Measurements from ENCODE around the gene KLHL12. TPM values are rescaled to one million over a fixed set of nuclear protein-coding genes. Genes with fewer than 3 reads are reported as not detected.

The KLHL12 gene
- total RNA-seq, result 25.6 and 29.2 TPM in 2 replicates

DNA sequence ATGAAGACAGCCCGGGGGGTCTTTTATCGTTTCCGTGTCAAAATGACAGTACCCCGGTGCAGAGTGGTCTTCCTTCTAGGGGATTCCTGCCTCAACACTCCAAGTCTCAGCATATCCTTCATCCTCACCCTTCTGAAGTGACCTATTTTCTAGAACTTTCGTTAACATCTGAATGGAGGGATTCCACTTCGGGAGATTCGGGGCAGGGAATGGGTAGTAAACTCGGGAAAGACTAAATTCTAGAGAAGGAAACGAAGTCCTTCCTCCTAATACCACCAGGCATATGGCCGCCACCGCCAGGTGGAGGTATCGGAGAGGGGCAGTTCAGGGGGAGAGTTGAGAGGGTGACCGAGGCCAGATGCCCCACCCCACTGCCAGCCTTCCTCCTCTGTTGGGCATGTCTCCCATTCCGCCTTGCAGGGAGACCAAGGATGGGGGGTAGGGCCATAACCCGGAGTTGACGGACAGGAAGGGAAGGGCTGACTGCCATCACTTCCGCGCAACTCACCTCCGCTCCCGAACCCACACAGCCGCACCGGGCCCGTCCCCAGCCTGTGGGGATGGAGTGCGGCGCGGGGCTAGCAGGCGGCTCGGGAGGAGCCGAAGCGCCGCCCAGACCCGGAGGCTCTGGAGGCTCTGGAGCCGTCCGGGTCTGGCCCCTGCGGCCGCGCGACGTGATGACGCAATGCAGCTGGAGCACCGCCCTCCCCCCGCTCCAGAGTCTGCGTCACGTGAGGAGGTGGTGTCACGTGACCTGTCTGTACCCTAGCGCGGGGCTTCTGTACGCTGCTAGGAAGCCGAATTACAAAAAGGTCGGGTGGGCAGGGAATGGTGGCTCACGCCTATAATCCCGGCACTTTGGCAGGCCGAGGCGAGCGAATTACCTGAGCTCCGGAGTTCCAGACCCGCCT is at the start of gene KLHL12:
KLHL12 (minus strand) TSS at position 654 of the 911 bp plus-strand sequence. CDS start 2,072 bp downstream, outside the sequence.
- intact Hi-C loops (cut with micrococcal nuclease), result loop anchor here (1.0 kb wide), 11 partner anchors 31 to 1098 kb away; partner anchors contain the start of genes ADIPOR1, CYB5R1, IPO9 and PCAT6

DNA sequence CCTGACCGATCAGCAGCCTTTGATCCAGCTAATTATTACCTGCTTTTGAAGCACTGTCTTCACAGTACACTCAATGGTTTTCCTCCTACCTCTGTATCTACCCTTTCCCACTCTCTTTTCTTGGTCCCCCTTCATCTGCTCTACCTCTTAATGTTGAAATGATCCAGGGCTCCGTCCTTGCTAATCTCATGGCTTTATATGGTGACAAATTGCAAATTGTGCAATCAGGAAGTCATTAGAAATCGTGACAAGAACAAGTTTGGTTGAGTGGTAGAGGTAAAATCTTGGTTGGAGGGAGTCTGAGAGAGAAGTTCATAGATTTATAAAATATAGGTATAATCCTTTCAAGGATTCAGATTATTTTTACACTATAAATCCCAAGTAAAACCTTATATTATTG is 49.6 kb upstream of the KLHL12 start:
- intact Hi-C loops (cut with micrococcal nuclease), result no loop called here

DNA sequence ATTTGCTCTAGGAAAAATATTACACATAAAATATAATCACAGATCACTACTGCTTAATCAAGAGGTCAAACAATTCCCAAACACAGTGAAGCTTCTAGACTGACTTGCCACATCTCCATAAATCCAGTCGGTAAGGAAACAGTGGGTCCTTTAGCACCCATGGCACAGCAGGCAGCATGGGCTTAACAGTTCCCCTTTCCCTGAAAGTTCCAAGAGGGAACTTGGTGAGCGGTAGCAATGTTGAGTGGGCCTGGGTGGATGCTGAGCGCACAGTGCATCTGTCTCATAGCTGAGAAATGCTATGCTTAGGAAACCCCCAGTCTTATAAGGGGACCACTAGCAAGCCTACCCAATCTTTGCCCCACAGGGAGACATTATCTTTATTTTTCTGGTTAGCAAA is 47.8 kb upstream of the KLHL12 start:
- intact Hi-C loops (cut with micrococcal nuclease), result no loop called here

DNA sequence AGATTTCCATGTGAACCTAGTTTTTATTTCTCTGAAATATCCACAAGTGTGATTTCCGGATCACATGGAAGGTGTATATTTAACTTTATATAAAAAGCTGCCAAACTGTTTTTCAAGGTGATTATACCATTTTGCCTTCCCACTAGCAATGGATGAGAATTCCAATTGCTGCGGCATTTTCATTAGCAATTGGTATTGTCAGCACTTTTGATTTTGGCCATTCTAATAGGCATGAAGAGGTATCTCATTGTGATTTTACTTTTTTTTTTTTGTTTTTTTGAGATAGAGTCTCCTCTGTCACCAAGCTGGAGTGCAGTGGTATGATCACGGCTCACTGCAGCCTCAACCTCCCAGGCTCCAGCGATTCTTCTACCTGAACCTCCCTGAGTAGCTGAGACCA is 45.0 kb upstream of the KLHL12 start:
- intact Hi-C loops (cut with micrococcal nuclease), result no loop called here

DNA sequence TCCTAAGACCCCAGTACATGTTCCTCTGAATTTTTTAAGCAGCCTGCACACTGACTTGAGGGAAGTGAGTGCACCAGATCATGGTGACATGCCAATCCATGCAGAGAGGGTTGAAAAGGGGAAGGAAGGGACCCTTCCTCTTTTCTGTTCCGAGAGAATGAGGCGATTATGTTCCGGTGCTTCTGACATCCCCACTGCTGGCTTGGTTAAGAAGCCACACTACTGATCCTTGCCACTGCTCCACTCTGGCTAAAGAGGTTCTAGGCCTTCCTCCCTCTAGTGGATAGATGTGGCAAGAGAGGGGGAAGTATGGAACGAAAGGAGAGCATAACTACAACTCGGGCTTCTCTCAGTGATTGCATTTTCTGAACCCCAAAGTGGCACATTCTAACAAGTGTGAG is 41.9 kb upstream of the KLHL12 start:
- intact Hi-C loops (cut with micrococcal nuclease), result loop anchor here (1.0 to 5.0 kb wide), 4 partner anchors 16 to 1012 kb away; partner anchors contain the start of genes PPFIA4 and TIMM17A

DNA sequence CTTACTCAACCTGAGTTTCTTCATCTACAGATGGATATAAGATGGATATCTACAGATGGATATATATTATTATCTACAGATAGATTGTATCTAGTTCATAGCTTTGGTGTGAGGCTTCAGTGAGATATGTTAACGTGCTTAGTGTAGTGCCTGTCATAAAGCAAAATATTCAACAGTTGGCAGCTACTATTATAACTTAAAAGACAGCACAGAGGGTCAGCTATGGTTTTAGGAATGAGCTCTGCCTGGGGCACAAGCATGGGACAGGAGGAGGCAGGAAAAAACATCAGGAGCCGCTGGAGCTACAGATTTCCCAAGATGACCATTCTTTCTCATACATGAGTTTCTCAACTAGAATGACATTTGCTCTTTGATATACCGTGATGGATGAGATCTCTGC is 41.3 kb upstream of the KLHL12 start:
- intact Hi-C loops (cut with micrococcal nuclease), result loop anchor here (1.0 to 5.0 kb wide), 4 partner anchors 16 to 1011 kb away; partner anchors contain the start of genes PPFIA4 and TIMM17A

DNA sequence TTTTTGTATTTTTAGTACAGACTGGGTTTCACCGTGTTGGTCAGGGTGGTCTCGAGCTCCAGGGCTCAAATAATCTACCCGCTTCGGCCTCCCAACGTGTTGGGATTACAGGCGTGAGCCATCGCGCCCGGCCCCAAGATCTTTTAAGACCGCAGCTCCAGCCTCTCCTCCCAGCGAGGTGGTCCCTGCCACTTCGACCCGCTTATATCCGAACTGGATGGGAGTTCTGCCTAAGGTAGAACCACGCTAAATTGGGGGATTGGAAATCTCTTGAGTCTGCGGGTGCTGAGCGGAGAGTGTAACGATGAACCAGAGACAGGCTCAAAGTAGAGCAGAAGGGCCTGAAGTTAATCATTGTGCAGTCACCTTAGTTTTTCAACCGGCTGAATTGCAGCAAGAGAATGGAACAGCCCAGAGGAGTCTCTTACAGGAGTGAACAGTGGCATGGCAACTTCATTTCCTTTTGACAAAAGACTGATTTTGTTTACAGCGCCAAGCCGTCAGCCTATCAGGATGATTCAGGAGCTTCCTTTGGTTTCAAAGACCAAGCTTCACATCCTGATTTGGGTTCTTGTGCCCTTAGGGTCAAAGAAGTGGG is 40.7 kb upstream of the KLHL12 start:
- intact Hi-C loops (cut with micrococcal nuclease), result loop anchor here (1.0 to 5.0 kb wide), 10 partner anchors 9 to 1010 kb away; partner anchors contain the start of genes ADIPOR1, KLHL12, PCAT6 and PPFIA4

DNA sequence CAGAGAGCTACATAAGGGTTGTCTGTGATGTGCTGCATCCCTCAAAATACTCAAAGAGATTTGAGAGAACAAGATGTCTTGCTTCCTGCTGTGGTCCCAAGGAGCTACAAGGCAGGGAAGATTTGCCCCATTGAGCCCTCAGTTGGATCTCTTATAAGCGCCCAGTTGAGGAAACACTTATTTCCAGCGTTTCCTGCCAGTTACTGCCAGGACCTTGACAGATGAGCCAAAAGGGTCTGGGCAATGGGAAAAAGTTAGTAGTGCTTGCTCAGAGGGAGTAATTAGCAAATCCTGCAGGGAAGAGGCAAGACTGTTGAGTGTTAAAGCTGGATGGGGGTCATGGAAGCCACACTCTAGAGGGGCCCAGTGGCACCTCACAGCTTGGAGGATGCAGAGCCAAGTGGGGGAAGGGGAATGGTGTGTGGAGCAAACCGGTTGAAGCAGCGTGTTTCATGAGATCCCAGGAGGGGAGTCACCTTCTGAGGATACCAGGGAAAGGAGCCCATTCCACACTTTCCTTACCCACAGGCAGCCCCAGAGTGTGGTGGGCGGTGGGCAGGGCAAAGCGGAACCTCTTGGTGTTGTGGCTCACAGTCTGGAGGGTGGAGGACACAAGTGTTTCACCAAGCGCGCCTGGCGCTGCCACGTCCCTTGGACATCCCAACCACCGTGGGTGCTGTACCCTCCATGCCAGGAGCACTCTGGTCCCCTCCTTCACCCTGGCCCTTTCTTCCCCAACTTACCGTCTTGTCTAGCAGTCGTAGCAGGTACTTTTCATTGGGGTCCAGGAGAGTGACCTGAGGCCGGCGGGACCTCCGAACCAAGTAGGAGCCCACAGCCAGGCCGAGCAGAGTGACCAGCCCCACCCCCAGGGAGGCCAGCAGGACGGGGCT is 39.2 kb upstream of the KLHL12 start:
- intact Hi-C loops (cut with micrococcal nuclease), result loop anchor here (2.0 to 5.0 kb wide), 2 partner anchors 831 to 1009 kb away; partner anchors contain the start of gene TIMM17A

DNA sequence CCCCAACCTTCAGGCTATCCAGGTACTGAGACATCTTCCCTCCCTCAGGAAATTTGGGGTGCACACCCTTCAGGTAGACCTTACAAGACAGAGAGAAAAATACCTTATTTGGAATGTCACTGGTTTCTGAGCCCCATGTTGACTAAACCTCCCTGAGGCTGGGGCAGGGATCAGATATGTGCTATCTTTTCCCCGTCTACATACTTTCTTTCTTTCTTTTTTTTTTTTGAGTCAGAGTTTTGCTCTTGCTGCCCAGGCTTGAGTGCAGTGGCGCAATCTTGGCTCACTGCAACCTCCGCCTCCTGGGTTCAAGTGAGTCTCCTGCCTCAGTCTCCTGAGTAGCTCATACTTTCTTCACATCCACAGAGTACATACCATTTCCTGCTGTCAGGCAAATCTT is 38.4 kb upstream of the KLHL12 start:
- intact Hi-C loops (cut with micrococcal nuclease), result loop anchor here (5.0 kb wide), 1 partner anchor 1008 kb away; the partner anchor contains the start of gene TIMM17A

DNA sequence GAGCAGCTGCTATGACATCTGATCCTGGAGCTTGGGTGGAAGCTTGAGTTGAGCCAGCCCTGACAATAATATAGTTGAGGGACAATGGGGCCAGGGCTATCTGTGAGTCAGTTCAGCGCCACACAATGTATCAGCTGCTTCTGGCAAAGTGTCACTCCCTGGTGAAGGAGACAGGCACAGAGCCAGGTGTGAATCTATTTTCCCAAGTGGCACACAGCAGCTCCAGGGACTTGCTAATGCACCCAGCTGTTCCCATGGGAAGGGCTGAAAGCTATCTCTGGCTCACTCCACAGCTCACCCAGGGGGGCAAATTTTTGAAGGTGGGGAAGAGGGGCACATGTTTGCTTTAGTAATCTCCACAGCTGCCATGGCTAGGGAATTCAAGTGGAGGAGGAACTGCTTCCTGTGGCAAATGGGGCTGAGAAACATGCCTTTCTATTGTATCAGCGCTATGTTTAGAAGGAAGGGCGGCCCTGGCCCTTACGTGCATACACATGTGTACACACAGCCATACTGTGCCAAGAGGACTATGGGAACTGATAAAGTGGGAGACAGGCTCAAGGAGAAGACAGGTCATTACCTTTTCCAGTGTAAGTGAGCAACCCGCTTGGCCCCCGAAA is 37.9 kb upstream of the KLHL12 start:
- intact Hi-C loops (cut with micrococcal nuclease), result loop anchor here (5.0 kb wide), 1 partner anchor 1008 kb away; the partner anchor contains the start of gene TIMM17A

DNA sequence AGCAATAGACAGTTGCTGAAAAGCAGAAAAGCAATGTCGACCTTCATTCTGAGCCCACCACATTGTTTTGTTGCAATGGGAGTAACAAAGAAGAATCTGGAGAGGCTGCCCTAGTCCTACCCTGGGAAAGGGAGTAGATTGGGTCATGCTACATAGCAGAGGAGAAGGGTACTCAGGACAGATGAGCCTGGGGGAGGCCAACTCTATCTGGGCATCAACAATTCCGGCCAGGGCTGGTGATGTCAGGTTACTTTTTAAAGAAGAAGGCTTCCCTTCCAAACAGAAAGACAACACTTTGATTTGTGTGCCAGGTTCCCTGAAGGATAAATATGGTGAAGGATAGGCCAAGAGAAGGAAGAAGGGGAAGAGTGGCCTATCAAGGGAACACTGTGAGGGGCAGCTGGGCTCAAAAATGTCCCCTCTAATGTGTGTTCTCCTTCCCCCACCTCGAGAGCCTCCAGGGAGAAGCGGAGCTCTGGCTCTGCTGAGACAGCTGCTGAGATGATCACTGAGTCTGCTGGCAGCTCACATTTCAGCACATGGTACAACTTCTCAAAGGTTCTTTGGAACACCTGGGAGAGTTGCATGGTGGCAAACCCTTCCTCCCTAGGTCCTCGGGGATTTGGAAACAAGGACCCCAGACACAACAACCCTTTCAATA is 34.3 kb upstream of the KLHL12 start:
- intact Hi-C loops (cut with micrococcal nuclease), result no loop called here

DNA sequence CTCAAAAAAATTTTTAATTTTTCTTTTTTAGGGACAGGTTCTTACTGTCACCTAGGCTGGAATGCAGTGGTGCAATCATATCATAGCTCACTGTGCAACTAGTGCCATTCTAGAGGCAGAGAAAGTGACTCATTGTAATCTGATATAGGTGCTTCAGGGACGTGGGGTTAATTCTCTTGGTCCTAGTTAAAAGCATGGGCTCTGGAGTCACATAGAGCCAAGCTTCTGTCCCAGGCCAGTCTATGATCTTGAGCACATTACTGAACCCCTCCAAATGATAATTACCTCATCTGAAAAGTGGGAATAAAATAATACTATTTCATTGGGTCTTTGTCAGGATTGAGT is 32.2 kb upstream of the KLHL12 start:
- intact Hi-C loops (cut with micrococcal nuclease), result loop anchor here (5.0 to 10.0 kb wide), 2 partner anchors 366 to 797 kb away; partner anchors contain the start of gene PTPN7

DNA sequence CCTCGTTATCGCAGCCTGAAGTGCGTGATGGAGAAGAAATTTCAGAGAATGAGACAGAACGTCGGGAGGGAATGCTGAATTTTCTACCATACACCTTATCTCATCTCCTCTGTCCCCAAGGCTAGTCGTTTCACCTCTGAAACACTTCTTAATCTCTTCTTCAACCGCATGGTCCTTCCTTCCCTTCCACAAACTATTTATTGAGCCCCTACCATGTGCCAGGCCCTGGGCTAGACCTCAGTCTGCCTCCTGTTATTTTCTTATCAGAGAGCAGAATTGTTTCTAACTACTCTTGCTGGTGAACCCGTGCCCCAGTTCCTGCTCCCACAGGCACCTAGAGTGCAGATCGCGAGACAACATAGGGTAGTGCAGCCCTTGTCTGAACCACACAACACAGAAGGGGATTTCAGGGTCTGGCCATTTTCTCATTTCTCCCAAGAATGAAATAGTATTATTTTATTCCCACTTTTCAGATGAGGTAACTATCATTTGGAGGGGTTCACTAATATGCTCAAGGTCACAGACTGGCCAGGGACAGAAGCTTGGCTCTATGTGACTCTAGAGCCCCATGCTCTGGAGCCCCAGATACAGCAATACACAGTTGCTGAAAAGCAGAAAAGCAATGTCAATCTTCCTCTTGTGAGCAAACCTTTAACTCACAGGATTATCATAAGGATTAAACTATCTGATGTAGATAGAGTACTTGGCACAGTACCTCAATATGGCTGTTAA is 31.7 kb upstream of the KLHL12 start:
- intact Hi-C loops (cut with micrococcal nuclease), result loop anchor here (1.0 to 10.0 kb wide), 9 partner anchors 9 to 796 kb away; partner anchors contain the start of genes CYB5R1, KLHL12, PPFIA4 and PPP1R12B

DNA sequence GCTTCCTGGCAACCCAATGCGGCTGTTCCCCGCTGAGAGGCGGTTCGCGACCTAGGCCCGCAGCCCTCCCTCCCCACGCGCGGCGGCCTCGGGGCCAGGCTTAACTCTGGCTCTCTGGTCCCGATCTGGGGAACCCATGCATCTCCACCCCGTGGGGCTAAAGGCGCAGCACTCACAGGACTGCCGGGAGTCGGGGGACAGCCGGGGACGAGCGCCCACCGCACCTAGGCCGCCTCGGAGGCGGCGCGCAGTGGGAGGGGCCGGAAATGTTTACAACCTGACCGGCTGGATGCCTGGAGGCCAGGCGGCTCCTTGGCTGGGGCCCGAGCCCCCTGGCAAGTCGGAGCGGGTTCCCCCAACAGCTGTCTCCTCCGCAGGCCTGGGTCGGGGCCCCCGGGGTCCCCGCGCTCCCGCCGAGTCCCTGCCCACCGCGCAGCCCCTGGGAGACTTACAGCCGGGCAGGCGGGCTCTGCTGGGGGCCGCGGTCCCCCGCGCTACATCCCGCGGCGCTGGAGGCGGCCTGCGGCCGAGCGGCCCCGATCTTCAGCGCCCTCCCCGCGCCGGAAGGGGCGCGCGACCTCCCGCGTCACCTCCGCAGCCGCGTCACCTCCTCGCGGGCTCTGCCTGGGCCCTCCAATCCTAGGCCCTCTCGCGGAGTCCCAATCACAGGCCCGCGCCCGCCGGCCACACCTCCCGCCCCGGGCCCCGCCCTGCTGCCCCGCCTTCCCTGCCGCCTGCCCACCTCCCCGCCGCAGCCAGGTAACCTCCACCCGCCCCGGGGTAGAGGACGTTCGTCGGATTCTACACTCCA is 30.9 kb upstream of the KLHL12 start, which contains the start of gene ADIPOR1:
ADIPOR1 (minus strand) TSS at position 580 of the 811 bp plus-strand sequence. CDS start 7,242 bp downstream, outside the sequence.
- intact Hi-C loops (cut with micrococcal nuclease), result loop anchor here (1.0 to 10.0 kb wide), 10 partner anchors 9 to 796 kb away; partner anchors contain the start of genes CYB5R1, KLHL12, PPFIA4 and PPP1R12B

DNA sequence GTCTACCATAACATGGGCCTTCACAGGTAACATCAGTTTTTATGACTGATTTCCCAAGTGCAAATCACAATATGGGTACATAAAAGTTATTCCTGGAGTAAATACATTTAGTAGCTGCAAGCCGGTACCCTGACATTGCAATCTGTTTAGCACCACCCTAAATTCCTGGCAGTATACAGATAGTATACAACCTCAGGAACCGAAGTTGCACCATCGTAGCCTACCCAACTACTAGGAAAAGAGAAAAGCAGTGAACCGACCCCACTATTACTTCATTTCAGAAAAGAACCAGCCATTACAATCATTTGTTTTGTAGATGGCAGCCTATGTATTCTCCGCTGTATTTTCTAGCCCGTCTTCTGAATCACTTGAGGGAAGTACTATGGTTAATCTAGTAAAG is 29.9 kb upstream of the KLHL12 start:
- intact Hi-C loops (cut with micrococcal nuclease), result loop anchor here (1.0 to 10.0 kb wide), 3 partner anchors 150 to 795 kb away; partner anchors contain the start of gene PTPN7

DNA sequence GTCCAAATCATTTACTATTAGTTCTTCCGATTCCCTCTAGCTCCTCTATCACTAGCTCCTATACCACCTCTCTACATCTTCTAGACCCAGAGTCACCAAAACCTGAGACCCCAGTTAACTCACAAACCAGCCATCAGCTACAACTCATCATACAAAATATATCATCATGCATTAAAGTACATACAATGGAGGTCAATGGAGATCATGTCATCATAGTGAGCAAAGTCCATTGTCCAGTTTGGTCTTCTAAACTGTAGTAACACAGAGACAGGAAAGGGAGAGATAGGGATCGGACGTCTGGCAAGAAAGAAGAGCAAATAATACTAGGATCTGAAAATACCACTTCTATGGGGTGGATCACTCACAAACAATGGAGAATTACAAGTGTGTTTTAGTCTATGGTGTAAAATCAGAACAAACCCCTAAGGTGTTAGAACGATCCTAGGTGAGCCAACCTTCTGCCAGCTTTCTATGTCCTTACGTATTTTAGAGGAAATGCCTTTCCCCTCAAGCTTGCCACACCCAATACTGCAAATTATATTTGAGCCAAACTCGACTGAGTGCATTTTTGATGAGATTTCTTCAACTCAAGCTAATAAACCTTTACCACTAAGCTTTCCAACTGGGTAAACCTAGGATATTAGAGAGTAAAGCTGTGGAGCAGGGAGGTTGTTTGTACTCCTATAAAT is 27.2 kb upstream of the KLHL12 start:
- intact Hi-C loops (cut with micrococcal nuclease), result loop anchor here (10.0 kb wide), 1 partner anchor 371 kb away; no protein-coding TSS in a partner anchor

DNA sequence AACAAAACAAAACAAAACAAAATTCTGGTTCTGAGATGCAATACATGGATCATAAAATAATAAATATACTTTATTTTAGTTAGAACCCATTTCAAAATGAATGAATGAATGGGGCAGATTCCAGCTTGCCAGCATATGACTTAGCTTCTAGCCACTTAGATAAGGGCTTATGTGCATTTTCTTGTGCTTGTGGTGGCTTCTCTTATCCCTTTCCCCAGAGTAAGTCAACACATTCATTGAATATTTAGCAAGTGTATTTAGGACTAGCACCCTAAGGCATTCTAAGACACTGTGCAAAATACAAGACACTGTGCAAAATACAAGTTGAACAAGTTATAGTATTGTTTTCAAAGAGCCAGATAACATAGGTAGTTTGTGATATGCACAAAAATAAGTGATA is 26.4 kb upstream of the KLHL12 start:
- intact Hi-C loops (cut with micrococcal nuclease), result loop anchor here (2.0 to 10.0 kb wide), 2 partner anchors 15 to 371 kb away; no protein-coding TSS in a partner anchor
